ENCODE data around the gene KCNE3. TPM values are rescaled to one million over a fixed set of nuclear protein-coding genes. Genes with fewer than 3 reads are reported as not detected.

KCNE3 gene
- total RNA-seq, 1 experiment from 2014 or later, result 1.9 TPM

GRCh38 chr11:74471668-74472429 is 4.5 kb upstream of the KCNE3 start:
- DNase-seq (ENCODE audit: low read depth), result no peak

GRCh38 chr11:74471037-74471436 is 3.7 kb upstream of the KCNE3 start:
- DNase-seq (ENCODE audit: low read depth), result no peak

- DNase-seq (ENCODE audit: low read depth), result no peak
Measured at GRCh38 chr11:74470526-74470925, 3.2 kb upstream of the KCNE3 start.

GRCh38 chr11:74468936-74469335 is 1.6 kb upstream of the KCNE3 start:
- no peak for DNase-seq (ENCODE audit: low read depth)

- DNase-seq (ENCODE audit: low read depth), result no peak
Measured at GRCh38 chr11:74468521-74468920, 1.2 kb upstream of the KCNE3 start.

GRCh38 chr11:74468058-74468457 is 709 bp upstream of the KCNE3 start:
- DNase-seq (ENCODE audit: low read depth), result no peak

- DNase-seq (ENCODE audit: low read depth), result no peak
Measured at GRCh38 chr11:74465291-74465708, 2.0 kb downstream of the KCNE3 start.

- DNase-seq (ENCODE audit: low read depth), result no peak
Measured at GRCh38 chr11:74464746-74465145, 2.6 kb downstream of the KCNE3 start.

- no peak for DNase-seq (ENCODE audit: low read depth)
Measured at GRCh38 chr11:74463216-74463615, 4.1 kb downstream of the KCNE3 start.

- no peak for DNase-seq (ENCODE audit: low read depth)
Measured at GRCh38 chr11:74462631-74463030, 4.7 kb downstream of the KCNE3 start.

- DNase-seq (ENCODE audit: low read depth), result no peak
Measured at GRCh38 chr11:74462009-74462408, 5.3 kb downstream of the KCNE3 start.

GRCh38 chr11:74460481-74461154 is 6.7 kb downstream of the KCNE3 start:
- DNase-seq (ENCODE audit: low read depth), result peak; percentile 11

- no peak for DNase-seq (ENCODE audit: low read depth)
Measured at GRCh38 chr11:74460065-74460464, 7.3 kb downstream of the KCNE3 start.

GRCh38 chr11:74459584-74459983 is 7.8 kb downstream of the KCNE3 start:
- DNase-seq (ENCODE audit: low read depth), result no peak

GRCh38 chr11:74457356-74457755 is 10.0 kb downstream of the KCNE3 start:
- DNase-seq (ENCODE audit: low read depth), result no peak

- peak; percentile 54 for DNase-seq (ENCODE audit: low read depth)
Measured at GRCh38 chr11:74453373-74453975, 13.9 kb downstream of the KCNE3 start.

- no peak for DNase-seq (ENCODE audit: low read depth)
Measured at GRCh38 chr11:74452366-74452765, 15.0 kb downstream of the KCNE3 start.

- no peak for DNase-seq (ENCODE audit: low read depth)
Measured at GRCh38 chr11:74450318-74450717, 17.0 kb downstream of the KCNE3 start.

- DNase-seq (ENCODE audit: low read depth), result peak; percentile 81
Measured at GRCh38 chr11:74449369-74449931, 17.9 kb downstream of the KCNE3 start.

- no peak for DNase-seq (ENCODE audit: low read depth)
Measured at GRCh38 chr11:74447720-74448119, 19.6 kb downstream of the KCNE3 start.

GRCh38 chr11:74446532-74446938 is 20.8 kb downstream of the KCNE3 start:
- peak; percentile 60 for DNase-seq (ENCODE audit: low read depth)

GRCh38 chr11:74444173-74444826 is 23.0 kb downstream of the KCNE3 start:
- DNase-seq (ENCODE audit: low read depth), result no peak

Data from RPMI7951 (cell line).